Measurements from ENCODE around the gene MICU2. TPM values are rescaled to one million over a fixed set of nuclear protein-coding genes. Genes with fewer than 3 reads are reported as not detected.
"Not testable (repeated sequence)": the region's sequence is repeated elsewhere in the genome, so short reads cannot be mapped to it uniquely, and the experiment has no call there.

Gene MICU2
- total RNA-seq, 2 donors from 2014 or later: 53.7 to 73.6 TPM

DNA sequence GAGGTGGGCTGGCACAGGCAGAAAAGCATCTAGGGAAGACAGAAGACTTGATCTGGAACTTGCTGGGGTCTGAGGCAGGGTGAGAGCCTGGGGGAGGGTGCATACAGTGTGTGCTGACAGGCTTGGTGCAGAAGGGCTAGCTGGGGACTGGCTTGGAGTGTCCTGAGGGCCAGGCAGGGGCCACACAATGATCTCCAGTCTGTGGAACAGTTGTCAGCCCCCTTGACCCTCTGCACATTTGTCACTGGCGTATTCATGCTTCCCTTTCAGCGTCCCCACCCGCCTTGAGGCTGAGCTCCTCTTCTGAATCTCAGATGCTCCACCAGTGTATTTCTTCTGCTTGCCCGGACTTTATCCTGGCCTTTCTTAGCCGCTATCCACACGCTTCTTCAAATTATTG is 2.8 kb upstream of the MICU2 start:
- TF ChIP-seq, protein P1, sequence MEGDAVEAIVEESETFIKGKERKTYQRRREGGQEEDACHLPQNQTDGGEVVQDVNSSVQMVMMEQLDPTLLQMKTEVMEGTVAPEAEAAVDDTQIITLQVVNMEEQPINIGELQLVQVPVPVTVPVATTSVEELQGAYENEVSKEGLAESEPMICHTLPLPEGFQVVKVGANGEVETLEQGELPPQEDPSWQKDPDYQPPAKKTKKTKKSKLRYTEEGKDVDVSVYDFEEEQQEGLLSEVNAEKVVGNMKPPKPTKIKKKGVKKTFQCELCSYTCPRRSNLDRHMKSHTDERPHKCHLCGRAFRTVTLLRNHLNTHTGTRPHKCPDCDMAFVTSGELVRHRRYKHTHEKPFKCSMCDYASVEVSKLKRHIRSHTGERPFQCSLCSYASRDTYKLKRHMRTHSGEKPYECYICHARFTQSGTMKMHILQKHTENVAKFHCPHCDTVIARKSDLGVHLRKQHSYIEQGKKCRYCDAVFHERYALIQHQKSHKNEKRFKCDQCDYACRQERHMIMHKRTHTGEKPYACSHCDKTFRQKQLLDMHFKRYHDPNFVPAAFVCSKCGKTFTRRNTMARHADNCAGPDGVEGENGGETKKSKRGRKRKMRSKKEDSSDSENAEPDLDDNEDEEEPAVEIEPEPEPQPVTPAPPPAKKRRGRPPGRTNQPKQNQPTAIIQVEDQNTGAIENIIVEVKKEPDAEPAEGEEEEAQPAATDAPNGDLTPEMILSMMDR (IDR thresholded peaks at IDR 0.05): no peak
- H3K27me3 ChIP-seq: no peaks in the 10 kb centered on the region
- peaks cover 0 to 8% of the 10 kb centered on the region in 2 donors for H3K4me1 ChIP-seq
- no peak for DNase-seq (ENCODE audit: low spot score)
- no peaks in the 10 kb centered on the region for H3K36me3 ChIP-seq
- no peaks in the 10 kb centered on the region for H3K9me3 ChIP-seq
- H3K4me3 ChIP-seq: no peak overlapping the region
- no peak overlapping the region for H3K27ac ChIP-seq

DNA sequence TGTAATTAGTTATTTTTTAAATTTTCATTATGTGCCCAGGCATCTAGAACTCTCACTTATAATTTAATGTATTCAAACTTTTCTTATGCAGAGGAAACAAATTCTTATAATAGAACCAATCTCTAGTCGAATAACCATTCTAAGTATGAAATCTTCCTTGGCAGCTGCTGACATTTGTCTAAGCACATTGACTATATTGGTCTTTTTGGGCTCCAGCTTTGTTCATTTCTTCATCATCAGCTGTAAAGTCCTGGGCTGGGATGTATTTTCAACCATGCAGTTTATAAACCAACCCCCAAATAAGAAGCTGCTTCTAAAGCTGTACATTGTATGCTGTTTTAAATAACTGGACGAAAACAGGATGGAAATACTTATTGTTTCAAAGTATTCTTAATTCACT is 2.3 kb upstream of the MICU2 start:
- no peaks in the 10 kb centered on the region for H3K36me3 ChIP-seq
- H3K27ac ChIP-seq: no peak overlapping the region
- no peaks in the 10 kb centered on the region for H3K27me3 ChIP-seq
- no peak overlapping the region for H3K4me3 ChIP-seq
- peaks cover 0 to 8% of the 10 kb centered on the region in 2 donors for H3K4me1 ChIP-seq
- no peaks in the 10 kb centered on the region for H3K9me3 ChIP-seq
- DNase-seq (ENCODE audit: low spot score): no peak
- TF ChIP-seq, protein P1 (IDR thresholded peaks at IDR 0.05): no peak

DNA sequence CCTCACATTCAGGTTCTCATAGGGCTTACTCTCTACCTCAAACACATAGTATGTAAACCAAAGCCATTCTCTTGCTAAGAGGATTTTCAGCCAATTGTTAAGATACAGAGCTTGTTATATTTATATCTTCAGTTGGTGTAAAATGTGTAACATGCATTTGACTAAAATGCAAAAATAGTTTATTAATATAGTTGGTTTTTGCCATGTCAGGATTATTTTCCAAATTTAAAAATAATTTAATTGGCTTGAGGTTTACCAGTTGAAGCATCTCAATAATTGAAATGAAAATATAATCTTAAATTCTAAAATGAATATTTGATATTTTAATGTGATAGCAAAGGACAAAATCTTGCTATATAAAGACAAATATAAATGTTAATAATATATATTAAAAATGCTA is 7.2 kb downstream of the MICU2 start:
- Histone ChIP-seq H3K27me3 (no peaks in the 10 kb centered on the region), H3K36me3 (no peaks in the 10 kb centered on the region), H3K4me1 (peaks cover 0 to 7% of the 10 kb centered on the region in 2 donors), H3K9me3 (peaks cover 0 to 6% of the 10 kb centered on the region in 2 donors), H3K4me3 (no peak overlapping the region), H3K27ac (no peak overlapping the region)
- no peak for DNase-seq (ENCODE audit: low spot score)
- TF ChIP-seq, protein P1 (IDR thresholded peaks at IDR 0.05): no peak

DNA sequence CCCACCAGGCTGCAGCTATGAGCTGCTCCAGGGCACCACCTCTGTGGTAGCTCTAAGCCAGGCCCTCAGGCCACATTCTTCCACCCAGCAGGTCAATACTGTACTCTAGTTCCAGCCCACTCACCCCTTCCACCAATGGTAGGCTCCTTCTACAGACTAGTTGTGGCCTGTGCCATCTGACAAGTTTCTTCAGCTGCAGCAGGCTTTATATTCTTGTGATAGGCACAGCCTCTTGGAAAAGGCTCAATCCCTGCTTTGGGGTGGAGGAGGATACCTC is 8.5 kb downstream of the MICU2 start:
- Histone ChIP-seq H3K27me3 (no peaks in the 10 kb centered on the region), H3K27ac (no peak overlapping the region), H3K4me3 (no peak overlapping the region), H3K36me3 (no peaks in the 10 kb centered on the region), H3K9me3 (peaks cover 0 to 6% of the 10 kb centered on the region in 2 donors), H3K4me1 (peaks cover 0 to 7% of the 10 kb centered on the region in 2 donors)
- no peak for DNase-seq (ENCODE audit: low spot score)
- TF ChIP-seq, protein P1 (IDR thresholded peaks at IDR 0.05): no peak

DNA sequence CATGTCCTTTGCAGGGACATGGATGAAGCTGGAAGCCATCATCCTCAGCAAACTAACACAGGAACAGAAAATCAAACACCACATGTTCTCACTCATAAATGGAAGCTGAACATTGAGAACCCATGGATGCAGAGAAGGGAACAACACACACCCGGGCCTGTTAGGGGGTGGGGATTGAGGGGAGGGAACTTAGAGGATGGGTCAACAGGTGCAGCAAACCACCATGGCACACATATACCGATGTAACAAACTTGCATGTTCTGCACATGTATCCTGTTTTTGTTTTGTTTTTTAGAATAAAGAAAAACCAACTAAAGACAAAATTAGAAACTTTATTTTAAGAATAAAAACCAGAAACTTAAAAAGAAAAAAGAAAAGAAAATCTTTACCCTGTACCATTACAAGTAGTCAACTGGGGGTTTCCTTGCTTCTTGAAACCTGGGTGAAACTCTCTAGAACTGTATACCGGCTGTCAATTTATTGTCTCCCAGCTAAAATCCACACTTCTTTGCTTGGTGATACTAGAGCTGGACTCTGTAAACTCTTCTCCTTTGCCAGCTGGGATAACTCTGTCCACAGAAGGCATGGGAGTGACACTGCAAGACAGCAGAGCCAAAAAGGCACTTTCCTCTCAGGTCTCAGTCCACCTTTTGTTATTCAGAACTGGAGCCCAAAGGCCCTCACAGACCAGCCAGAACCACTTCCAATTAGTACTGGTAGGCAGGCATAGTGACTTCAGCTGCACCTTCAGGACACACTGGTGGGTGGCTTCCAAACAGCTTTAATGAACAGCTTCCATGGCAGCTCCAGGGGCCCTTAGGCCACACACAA is 9.0 kb downstream of the MICU2 start:
- H3K9me3 ChIP-seq: peaks cover 0 to 6% of the 10 kb centered on the region in 2 donors
- H3K27me3 ChIP-seq: no peaks in the 10 kb centered on the region
- no peaks in the 10 kb centered on the region for H3K36me3 ChIP-seq
- peaks cover 0 to 7% of the 10 kb centered on the region in 2 donors for H3K4me1 ChIP-seq
- TF ChIP-seq, protein P1 (IDR thresholded peaks at IDR 0.05): no peak
- no peak overlapping the region for H3K27ac ChIP-seq
- H3K4me3 ChIP-seq: no peak overlapping the region
- no peak for DNase-seq (ENCODE audit: low spot score)

DNA sequence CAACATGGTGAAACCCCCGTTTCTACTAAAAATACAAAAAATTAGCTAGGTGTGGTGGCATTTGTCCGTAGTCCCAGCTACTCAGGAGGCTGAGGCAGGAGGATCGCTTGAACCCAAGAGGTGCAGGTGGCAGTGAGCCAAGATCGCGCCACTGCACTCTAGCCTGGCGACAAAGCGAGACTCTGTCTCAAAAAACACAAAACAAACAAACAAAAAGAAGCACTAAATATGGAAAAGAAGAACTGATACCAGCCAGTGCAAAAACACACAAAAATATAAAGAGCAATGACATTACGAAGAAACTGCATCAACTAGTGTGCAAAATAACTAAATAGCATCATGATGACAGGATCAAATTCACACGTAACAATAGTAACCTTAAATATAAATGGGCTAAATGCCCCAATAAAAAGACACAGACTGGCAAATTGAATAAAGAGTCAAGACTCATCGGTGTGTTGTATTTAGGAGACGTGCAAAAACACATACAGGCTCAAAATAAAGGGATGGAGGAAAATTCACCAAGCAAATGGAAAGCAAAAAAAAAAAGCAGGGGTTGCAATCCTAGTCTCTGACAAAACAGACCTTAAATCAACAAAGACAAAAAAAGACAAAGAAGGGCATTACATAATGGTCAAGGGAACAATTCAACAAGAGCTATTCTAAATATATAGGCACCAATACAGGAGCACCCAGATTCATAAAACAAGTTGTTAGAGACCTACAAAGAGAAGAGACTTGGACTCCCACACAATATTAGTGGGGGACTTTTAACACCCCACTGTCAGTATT is 13.1 kb downstream of the MICU2 start:
- H3K36me3 ChIP-seq; H3K9me3 ChIP-seq; H3K27me3 ChIP-seq; DNase-seq (ENCODE audit: low spot score); H3K27ac ChIP-seq; H3K4me3 ChIP-seq; H3K4me1 ChIP-seq: not testable (repeated sequence)
